DMS79 (cell line): ENCODE results near the gene DGLUCY.
"Not testable (repeated sequence)": the region's sequence is repeated elsewhere in the genome, so short reads cannot be mapped to it uniquely, and the experiment has no call there.

Experiments
- DNase-seq: peaks from one replicate; lab custom pipeline; 2025; lab: John Stamatoyannopoulos, UW

Gene DGLUCY

GRCh38 chr14:91215381-91215780 is 101.5 kb downstream of the DGLUCY start:
- DNase-seq, result no peak

- no peak for DNase-seq
These were observed 102.9 kb downstream of the DGLUCY start for GRCh38 chr14:91216731-91217226.

- no peak for DNase-seq
These were observed 104.1 kb downstream of the DGLUCY start for GRCh38 chr14:91218014-91218413.

- peak; percentile 51 for DNase-seq
These were observed 105.9 kb downstream of the DGLUCY start for GRCh38 chr14:91219517-91220389.

- DNase-seq, result peak; percentile 79
These were observed 106.7 kb downstream of the DGLUCY start for GRCh38 chr14:91220581-91221000.

GRCh38 chr14:91221270-91221669 is 107.4 kb downstream of the DGLUCY start:
- DNase-seq, result no peak

GRCh38 chr14:91223028-91223783 is 109.3 kb downstream of the DGLUCY start:
- DNase-seq, result peak; percentile 81

GRCh38 chr14:91225025-91225424 is 111.2 kb downstream of the DGLUCY start:
- peak; percentile 99 for DNase-seq

GRCh38 chr14:91226360-91226759 is 112.5 kb downstream of the DGLUCY start:
- not testable (repeated sequence) for DNase-seq

GRCh38 chr14:91227183-91227628 is 113.3 kb downstream of the DGLUCY start:
- no peak for DNase-seq

GRCh38 chr14:91228112-91229004 is 114.5 kb downstream of the DGLUCY start:
- DNase-seq, result no peak

- no peak for DNase-seq
These were observed 115.1 kb downstream of the DGLUCY start for GRCh38 chr14:91229005-91229382.

- no peak for DNase-seq
These were observed 115.9 kb downstream of the DGLUCY start for GRCh38 chr14:91229743-91230200.

- no peak for DNase-seq
These were observed 116.6 kb downstream of the DGLUCY start for GRCh38 chr14:91230397-91231035.

- DNase-seq, result no peak
These were observed 117.6 kb downstream of the DGLUCY start for GRCh38 chr14:91231446-91231845.

- DNase-seq, result peak; percentile 99
These were observed 118.2 kb downstream of the DGLUCY start for GRCh38 chr14:91232052-91232451.

GRCh38 chr14:91232603-91233002 is 118.7 kb downstream of the DGLUCY start:
- no peak for DNase-seq

- no peak for DNase-seq
These were observed 120.3 kb downstream of the DGLUCY start for GRCh38 chr14:91233936-91234790.

GRCh38 chr14:91234791-91235114 is 120.9 kb downstream of the DGLUCY start:
- no peak for DNase-seq

GRCh38 chr14:91235841-91236240 is 122.0 kb downstream of the DGLUCY start:
- no peak for DNase-seq
